Renal cortex interstitium (tissue), 15 donors: ENCODE results near the gene OS9. TPM values are rescaled to one million over a fixed set of nuclear protein-coding genes. Genes with fewer than 3 reads are reported as not detected.
"Not testable (repeated sequence)": the region's sequence is repeated elsewhere in the genome, so short reads cannot be mapped to it uniquely, and the experiment has no call there.

Source experiments
- DNase-seq, 11 donors: peaks; one replicate each; pipeline ENCODE4 v3.0.0-alpha.2; 2013; ENCODE audit warnings: low read depth in 9 of 11, low spot score in 4 of 11; ENCODE audit errors: extremely low read depth in 1 of 11
- long read RNA-seq, 16 experiments: transcript quantifications; one replicate each; lab custom pipeline, GENCODE V29; 2026
- polyA plus RNA-seq, 3 donors: library from polyadenylated mRNA; unstranded; fragments of 120-200 nt; gene quantifications; one replicate each; pipeline ENCODE4 v1.2.1, GENCODE V29; 2013; ENCODE audit not compliant: insufficient read length in 3 of 3

OS9 gene, protein sequence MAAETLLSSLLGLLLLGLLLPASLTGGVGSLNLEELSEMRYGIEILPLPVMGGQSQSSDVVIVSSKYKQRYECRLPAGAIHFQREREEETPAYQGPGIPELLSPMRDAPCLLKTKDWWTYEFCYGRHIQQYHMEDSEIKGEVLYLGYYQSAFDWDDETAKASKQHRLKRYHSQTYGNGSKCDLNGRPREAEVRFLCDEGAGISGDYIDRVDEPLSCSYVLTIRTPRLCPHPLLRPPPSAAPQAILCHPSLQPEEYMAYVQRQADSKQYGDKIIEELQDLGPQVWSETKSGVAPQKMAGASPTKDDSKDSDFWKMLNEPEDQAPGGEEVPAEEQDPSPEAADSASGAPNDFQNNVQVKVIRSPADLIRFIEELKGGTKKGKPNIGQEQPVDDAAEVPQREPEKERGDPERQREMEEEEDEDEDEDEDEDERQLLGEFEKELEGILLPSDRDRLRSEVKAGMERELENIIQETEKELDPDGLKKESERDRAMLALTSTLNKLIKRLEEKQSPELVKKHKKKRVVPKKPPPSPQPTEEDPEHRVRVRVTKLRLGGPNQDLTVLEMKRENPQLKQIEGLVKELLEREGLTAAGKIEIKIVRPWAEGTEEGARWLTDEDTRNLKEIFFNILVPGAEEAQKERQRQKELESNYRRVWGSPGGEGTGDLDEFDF
- polyA plus RNA-seq, result 100 to 1,000 TPM; 197 to 215 (median 204) TPM
- long read RNA-seq, donor 1, transcript OS9-220 (14 exons, 2,135 nt), result minor isoform, 5 of 53 reads
- long read RNA-seq, donor 1, transcript OS9-201 (14 exons, 2,505 nt), result minor isoform, 5 of 53 reads
- long read RNA-seq, donor 1, transcript OS9-216 (3 exons, 564 nt), result major isoform, 20 of 53 reads
- long read RNA-seq, donor 1, partial matches to known transcripts, result 17 of 53 reads
- long read RNA-seq, donor 1, other reads (novel, unspliced or antisense), result 0 of 53 reads
- long read RNA-seq, donor 2, transcript OS9-216 (3 exons, 564 nt), result major isoform, 16 of 44 reads
- long read RNA-seq, donor 2, transcript OS9-220 (14 exons, 2,135 nt), result minor isoform, 8 of 44 reads
- long read RNA-seq, donor 2, partial matches to known transcripts, result 11 of 44 reads
- long read RNA-seq, donor 2, other reads (novel, unspliced or antisense), result 0 of 44 reads
- long read RNA-seq, donor 3, transcript OS9-216 (3 exons, 564 nt), result major isoform, 18 of 362 reads
- long read RNA-seq, donor 3, transcript OS9-202 (15 exons, 2,691 nt), result minor isoform, 11 of 362 reads
- long read RNA-seq, donor 3, transcript OS9-220 (14 exons, 2,135 nt), result minor isoform, 6 of 362 reads
- long read RNA-seq, donor 3, partial matches to known transcripts, result 300 of 362 reads
- long read RNA-seq, donor 3, other reads (novel, unspliced or antisense), result 12 of 362 reads
- long read RNA-seq, donor 4, transcript OS9-216 (3 exons, 564 nt), result minor isoform, 11 of 49 reads
- long read RNA-seq, donor 4, transcript OS9-202 (15 exons, 2,691 nt), result major isoform, 15 of 49 reads
- long read RNA-seq, donor 4, transcript OS9-220 (14 exons, 2,135 nt), result minor isoform, 12 of 49 reads
- long read RNA-seq, donor 4, transcript OS9-201 (14 exons, 2,505 nt), result minor isoform, 6 of 49 reads
- long read RNA-seq, donor 4, partial matches to known transcripts, result 0 of 49 reads
- long read RNA-seq, donor 4, other reads (novel, unspliced or antisense), result 0 of 49 reads
- long read RNA-seq, donor 5, result 0 reads
- long read RNA-seq, donor 6, transcript OS9-202 (15 exons, 2,691 nt), result minor isoform, 6 of 47 reads
- long read RNA-seq, donor 6, transcript OS9-216 (3 exons, 564 nt), result major isoform, 12 of 47 reads
- long read RNA-seq, donor 6, partial matches to known transcripts, result 18 of 47 reads
- long read RNA-seq, donor 6, other reads (novel, unspliced or antisense), result 0 of 47 reads
- long read RNA-seq, donor 7, transcript OS9-216 (3 exons, 564 nt), result major isoform, 24 of 364 reads
- long read RNA-seq, donor 7, transcript OS9-202 (15 exons, 2,691 nt), result minor isoform, 7 of 364 reads
- long read RNA-seq, donor 7, transcript OS9-220 (14 exons, 2,135 nt), result minor isoform, 11 of 364 reads
- long read RNA-seq, donor 7, partial matches to known transcripts, result 138 of 364 reads
- long read RNA-seq, donor 7, other reads (novel, unspliced or antisense), result 178 of 364 reads
- long read RNA-seq, donor 8, transcript OS9-220 (14 exons, 2,135 nt), result minor isoform, 10 of 97 reads
- long read RNA-seq, donor 8, transcript OS9-216 (3 exons, 564 nt), result major isoform, 16 of 97 reads
- long read RNA-seq, donor 8, transcript OS9-202 (15 exons, 2,691 nt), result minor isoform, 15 of 97 reads
- long read RNA-seq, donor 8, transcript OS9-208 (2 exons, 1,028 nt), result minor isoform, 10 of 97 reads
- long read RNA-seq, donor 8, partial matches to known transcripts, result 24 of 97 reads
- long read RNA-seq, donor 8, other reads (novel, unspliced or antisense), result 9 of 97 reads
- long read RNA-seq, donor 9, transcript OS9-202 (15 exons, 2,691 nt), result minor isoform, 10 of 69 reads
- long read RNA-seq, donor 9, transcript OS9-220 (14 exons, 2,135 nt), result minor isoform, 12 of 69 reads
- long read RNA-seq, donor 9, transcript OS9-216 (3 exons, 564 nt), result major isoform, 21 of 69 reads
- long read RNA-seq, donor 9, partial matches to known transcripts, result 7 of 69 reads
- long read RNA-seq, donor 9, other reads (novel, unspliced or antisense), result 8 of 69 reads
- long read RNA-seq, donor 10, transcript OS9-220 (14 exons, 2,135 nt), result minor isoform, 6 of 90 reads
- long read RNA-seq, donor 10, transcript OS9-202 (15 exons, 2,691 nt), result minor isoform, 12 of 90 reads
- long read RNA-seq, donor 10, transcript OS9-216 (3 exons, 564 nt), result major isoform, 18 of 90 reads
- long read RNA-seq, donor 10, partial matches to known transcripts, result 45 of 90 reads
- long read RNA-seq, donor 10, other reads (novel, unspliced or antisense), result 0 of 90 reads
- long read RNA-seq, donor 11, transcript OS9-220 (14 exons, 2,135 nt), result minor isoform, 6 of 54 reads
- long read RNA-seq, donor 11, transcript OS9-201 (14 exons, 2,505 nt), result minor isoform, 6 of 54 reads
- long read RNA-seq, donor 11, transcript OS9-202 (15 exons, 2,691 nt), result minor isoform, 7 of 54 reads
- long read RNA-seq, donor 11, transcript OS9-216 (3 exons, 564 nt), result major isoform, 13 of 54 reads
- long read RNA-seq, donor 11, partial matches to known transcripts, result 18 of 54 reads
- long read RNA-seq, donor 11, other reads (novel, unspliced or antisense), result 0 of 54 reads
- long read RNA-seq, donor 12, transcript OS9-220 (14 exons, 2,135 nt), result major isoform, 5 of 35 reads
- long read RNA-seq, donor 12, partial matches to known transcripts, result 21 of 35 reads
- long read RNA-seq, donor 12, other reads (novel, unspliced or antisense), result 0 of 35 reads
- long read RNA-seq, donor 13, result 0 reads
- long read RNA-seq, donor 14, transcript OS9-220 (14 exons, 2,135 nt), result minor isoform, 7 of 61 reads
- long read RNA-seq, donor 14, transcript OS9-202 (15 exons, 2,691 nt), result minor isoform, 6 of 61 reads
- long read RNA-seq, donor 14, transcript OS9-216 (3 exons, 564 nt), result major isoform, 17 of 61 reads
- long read RNA-seq, donor 14, partial matches to known transcripts, result 22 of 61 reads
- long read RNA-seq, donor 14, other reads (novel, unspliced or antisense), result 0 of 61 reads
- long read RNA-seq, donor 15, transcript OS9-216 (3 exons, 564 nt), result minor isoform, 5 of 19 reads
- long read RNA-seq, donor 15, transcript OS9-202 (15 exons, 2,691 nt), result major isoform, 8 of 19 reads
- long read RNA-seq, donor 15, partial matches to known transcripts, result 0 of 19 reads
- long read RNA-seq, donor 15, other reads (novel, unspliced or antisense), result 0 of 19 reads
- long read RNA-seq, donor 16, transcript OS9-201 (14 exons, 2,505 nt), result minor isoform, 12 of 166 reads
- long read RNA-seq, donor 16, transcript OS9-216 (3 exons, 564 nt), result major isoform, 35 of 166 reads
- long read RNA-seq, donor 16, transcript OS9-202 (15 exons, 2,691 nt), result minor isoform, 33 of 166 reads
- long read RNA-seq, donor 16, transcript OS9-220 (14 exons, 2,135 nt), result minor isoform, 17 of 166 reads
- long read RNA-seq, donor 16, partial matches to known transcripts, result 35 of 166 reads
- long read RNA-seq, donor 16, other reads (novel, unspliced or antisense), result 15 of 166 reads

DNA sequence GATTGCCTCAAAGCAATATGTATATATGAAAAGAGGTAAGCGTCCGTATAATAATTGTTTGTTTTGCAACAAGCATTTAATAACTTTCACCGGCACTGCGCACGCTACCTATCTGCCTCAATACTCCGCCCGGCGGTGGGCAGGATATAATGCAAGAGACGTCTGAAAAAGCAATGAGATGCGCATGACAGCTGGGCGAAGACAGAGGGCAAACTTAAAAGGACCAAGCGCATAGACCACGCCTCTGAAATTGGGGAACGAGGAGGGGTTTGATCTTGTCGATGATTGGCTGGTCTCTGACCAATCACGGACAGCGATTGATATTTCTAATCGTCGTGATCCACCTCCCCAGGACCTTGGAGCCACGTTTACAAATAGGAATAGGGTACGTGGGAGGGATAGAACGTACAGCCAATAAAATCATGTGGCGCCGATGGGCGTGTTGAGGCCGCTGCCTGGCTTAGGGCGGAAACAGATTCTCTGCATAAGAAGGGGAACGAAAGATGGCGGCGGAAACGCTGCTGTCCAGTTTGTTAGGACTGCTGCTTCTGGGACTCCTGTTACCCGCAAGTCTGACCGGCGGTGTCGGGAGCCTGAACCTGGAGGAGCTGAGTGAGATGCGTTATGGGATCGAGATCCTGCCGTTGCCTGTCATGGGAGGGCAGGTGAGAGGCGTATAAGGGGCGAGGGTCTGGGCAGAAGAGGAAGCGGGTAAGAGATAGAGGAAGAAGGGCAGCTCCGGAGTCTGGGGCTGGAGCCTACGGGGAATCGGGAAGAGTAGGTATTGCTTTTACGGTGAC is at the start of gene OS9:
TSS of gene OS9 (plus strand) at position 474 of the 800 bp plus-strand sequence. CDS start at position 504, 30 bp downstream.
- peak; percentile 92 to 99 (median 98) for DNase-seq

DNA sequence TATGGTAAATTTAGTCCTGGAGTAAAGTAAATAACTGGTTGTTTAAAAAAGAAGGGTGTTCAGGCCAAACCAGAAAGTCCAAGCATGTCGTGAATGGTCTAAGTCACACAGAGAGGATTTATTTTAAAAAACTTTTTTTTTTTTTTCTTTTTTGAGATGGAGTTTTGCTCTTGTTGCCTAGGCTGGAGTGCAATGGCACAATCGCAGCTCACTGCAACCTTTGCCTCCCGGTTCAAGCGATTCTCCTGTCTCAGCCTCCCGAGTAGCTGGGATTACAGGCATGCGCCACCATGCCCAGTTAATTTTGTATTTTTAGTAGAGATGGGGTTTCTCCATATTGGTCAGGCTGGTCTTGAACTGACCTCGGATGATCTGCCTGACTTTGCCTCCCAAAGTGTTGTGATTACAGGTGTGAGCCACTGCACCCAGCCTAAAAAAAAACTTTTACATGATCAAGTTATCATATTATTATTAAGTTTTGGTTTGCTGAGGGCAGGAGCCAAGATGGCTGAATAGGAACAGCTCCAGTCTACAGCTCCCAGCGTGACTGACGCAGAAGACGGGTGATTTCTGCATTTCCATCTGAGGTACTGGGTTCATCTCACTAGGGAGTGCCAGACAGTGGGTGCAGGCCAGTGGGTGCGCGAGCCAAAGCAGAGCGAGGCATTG is 47.8 kb upstream of the OS9 start:
- DNase-seq, result not testable (repeated sequence)

DNA sequence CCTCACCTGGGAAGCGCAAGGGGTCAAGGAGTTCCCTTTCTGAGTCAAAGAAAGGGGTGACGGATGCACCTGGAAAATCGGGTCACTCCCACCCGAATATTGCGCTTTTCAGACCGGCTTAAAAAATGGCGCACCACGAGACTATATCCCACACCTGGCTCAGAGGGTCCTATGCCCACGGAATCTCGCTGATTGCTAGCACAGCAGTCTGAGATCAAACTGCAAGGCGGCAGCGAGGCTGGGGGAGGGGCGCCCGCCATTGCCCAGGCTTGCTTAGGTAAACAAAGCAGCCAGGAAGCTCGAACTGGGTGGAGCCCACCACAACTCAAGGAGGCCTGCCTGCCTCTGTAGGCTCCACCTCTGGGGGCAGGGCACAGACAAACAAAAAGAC is 47.3 kb upstream of the OS9 start:
- DNase-seq, result not testable (repeated sequence)

DNA sequence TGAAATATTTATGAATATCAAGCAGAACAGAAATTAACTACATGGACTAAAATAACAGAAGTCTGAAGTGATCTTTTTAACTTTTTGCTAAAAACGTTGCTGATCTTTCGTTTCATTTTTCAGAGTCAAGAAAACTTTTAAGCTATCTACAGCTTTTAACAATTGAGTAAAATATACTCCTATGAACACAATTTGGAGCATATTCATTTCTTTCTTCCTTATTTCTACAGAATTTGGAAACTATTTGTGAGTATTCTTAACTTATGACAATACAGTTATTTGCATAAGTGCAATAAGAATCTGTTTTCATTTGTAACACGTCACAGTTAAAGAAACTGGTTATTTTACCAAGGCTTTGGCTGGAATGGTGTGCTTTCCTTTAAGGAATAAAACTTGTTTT is 39.9 kb upstream of the OS9 start:
- no peak for DNase-seq

DNA sequence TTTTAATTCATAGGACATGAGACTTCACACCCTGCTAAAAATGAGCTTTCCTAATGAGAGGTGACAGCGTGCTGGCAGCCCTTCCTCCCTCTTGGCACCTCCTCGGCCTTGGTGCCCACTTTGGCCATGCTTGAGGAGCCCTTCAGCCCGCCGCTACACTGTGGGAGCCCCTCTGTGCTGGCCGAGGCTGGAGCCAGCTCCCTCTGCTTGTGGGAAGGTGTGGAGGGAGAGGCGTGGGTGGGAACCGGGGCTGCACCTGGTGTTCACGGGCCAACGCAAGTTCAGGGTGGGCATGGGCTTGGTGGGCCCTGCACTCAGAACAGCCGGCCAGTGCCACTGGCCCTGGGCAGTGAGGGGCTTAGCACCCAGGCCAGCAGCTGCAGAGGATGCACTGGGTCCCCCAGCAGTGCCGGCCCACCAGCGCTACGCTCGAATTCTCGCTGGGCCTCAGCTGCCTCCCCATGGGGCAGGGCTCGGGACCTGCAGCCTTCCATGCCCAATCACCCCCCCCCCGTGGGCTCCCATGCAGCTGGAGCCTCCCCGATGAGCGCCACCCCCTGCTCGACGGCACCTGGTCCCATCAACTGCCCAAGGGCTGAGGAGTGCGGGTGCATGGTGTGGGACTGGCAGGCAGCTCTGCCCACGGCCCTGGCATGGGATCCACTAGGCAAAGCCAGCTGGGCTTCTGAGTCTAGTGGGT is 38.2 kb upstream of the OS9 start:
- DNase-seq, result no peak

DNA sequence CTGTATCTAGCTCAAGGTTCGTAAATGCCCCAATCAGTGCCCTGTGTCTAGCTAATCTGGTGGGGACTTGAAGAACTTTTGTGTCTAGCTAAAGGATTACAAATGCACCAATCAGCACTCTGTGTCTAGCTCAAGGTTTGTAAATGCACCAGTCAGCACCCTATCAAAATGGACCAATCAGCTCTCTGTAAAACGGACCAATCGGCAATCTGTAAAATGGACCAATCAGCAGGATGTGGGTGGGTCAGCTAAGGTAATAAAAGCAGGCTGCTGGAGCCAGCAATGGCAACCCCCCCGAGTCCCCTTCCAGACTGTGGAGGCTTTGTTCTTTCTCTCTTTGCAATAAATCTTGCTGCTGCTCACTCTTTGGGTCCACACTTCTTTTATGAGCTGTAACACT is 37.5 kb upstream of the OS9 start:
- not testable (repeated sequence) for DNase-seq

DNA sequence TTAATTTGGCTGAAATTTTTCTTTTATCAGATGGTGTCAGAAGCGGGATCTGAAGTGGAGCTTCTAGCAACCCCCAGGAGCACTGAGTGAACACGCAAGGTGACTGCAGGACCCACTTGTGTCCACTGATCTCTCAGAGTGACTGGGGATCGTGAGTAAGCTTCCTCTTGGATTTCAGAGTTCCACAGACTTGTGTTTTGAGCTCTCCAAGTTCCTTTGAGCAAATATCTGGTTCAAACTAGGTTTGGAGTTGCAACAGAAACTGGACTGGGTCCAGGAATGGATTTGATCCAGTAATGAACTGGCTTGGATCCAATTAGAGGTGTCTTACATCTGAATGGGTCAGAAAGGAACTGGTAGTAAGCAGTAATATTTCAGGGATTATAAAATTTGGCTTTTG is 36.2 kb upstream of the OS9 start:
- no peak for DNase-seq

DNA sequence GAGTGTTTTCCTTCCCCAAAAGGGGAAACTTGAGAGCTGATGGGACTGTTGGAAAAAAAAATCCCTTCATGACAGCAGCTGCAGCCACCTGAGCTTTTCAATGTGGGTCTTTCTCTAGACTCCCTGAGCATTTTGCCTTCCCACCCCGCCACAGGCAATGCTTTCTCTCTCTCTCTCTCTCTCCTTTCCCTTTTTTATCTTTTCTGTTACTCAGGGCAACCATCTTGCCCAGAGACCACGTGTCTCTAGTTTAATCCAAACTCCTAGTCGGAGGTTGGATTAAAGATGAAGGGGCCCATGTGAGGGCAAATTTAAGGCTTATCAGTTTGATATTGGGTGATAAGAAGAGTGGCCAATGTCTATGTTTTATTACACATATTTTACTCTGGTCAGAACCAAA is 35.0 kb upstream of the OS9 start:
- no peak for DNase-seq

DNA sequence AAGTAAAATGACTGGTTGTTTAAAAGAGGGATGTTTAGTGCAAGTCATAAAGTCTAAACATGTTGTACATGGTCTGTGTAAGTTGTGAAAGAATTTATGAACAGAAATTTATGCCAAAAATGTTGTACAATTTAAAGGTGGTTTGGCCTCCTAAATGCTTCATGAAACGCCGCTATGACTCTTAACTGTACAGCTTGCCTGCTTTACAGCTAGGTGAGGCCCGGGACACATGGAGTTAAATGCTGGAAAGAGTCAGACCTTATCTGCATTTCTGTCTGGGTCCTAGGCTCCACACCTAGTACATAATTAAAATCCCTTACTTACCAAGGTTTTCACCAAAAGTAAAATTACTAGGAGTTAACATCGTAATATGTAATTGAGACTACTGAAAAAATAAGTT is 32.6 kb upstream of the OS9 start:
- DNase-seq, result no peak

DNA sequence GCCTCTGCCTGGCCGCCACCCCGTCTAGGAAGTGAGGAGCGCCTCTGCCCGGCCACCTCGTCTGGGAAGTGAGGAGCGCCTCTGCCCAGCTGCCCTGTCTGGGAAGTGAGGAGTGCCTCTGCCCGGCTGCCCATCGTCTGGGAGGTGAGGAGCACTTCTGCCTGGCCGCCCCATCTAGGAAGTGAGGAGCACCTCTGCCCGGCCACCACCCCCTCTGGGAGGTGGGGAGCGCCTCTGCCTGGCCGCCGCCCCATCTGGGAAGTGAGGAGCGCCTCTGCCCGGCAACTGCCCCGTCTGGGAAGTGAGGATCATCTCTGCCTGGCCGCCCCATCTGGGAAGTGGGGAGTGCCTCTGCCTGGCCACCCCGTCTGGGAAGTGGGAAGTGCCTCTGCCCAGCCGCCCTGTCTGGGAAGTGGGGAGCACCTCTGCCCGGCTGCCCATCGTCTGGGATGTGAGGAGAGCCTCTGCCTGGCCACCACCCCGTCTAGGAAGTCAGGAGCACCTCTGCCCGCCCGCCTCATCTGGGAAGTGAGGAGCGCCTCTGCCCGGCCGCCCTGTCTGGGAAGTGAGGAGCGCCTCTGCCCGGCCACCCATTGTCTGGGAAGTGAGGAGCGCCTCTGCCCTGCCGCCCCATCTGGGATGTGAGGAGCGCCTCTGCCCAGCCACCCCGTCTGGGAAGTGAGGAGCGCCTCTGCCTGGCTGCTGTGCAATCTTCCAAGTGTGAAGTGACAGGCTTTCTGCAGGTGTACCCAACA is 28.7 kb upstream of the OS9 start:
- DNase-seq, result not testable (repeated sequence)

DNA sequence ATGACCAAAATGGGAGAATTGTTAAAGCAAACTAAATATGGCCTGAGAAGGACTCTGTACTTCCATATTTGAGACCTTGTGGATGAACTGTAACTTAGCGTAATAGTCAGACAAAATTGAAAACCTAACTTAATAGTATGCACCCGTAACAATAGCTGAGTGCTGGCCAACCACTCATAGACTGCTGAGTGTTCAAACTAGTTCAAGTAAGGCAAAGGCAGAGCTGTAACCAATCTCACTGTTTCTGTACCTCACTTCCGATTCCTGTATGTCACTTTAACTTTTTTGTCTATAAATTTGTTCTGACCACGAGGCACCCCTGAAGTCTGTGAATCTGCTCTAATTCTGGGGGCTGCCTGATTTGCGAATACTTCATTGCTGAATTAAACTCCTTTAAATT is 27.0 kb upstream of the OS9 start:
- DNase-seq, result no peak
